Dermis blood vessel endothelial cell (primary cell): Measurements from ENCODE around the gene HNRNPH2. TPM values are rescaled to one million over a fixed set of nuclear protein-coding genes. Genes with fewer than 3 reads are reported as not detected.

Experiments used
- DNase-seq: peaks from one replicate; pipeline ENCODE4 v3.0.0; 2010
- total RNA-seq: library from RNA; depleted of rRNA; stranded (reverse); fragments of >200 nt; gene quantifications from 2 replicates; pipeline ENCODE4 v1.2.3, GENCODE V29; 2014

The HNRNPH2 gene
- total RNA-seq, 1 donor from 2014 or later, result 90.0 TPM

- peak; percentile 48 for DNase-seq
Observed at GRCh38 chrX:101397779-101398178, 10.2 kb upstream of the HNRNPH2 start.

DNA sequence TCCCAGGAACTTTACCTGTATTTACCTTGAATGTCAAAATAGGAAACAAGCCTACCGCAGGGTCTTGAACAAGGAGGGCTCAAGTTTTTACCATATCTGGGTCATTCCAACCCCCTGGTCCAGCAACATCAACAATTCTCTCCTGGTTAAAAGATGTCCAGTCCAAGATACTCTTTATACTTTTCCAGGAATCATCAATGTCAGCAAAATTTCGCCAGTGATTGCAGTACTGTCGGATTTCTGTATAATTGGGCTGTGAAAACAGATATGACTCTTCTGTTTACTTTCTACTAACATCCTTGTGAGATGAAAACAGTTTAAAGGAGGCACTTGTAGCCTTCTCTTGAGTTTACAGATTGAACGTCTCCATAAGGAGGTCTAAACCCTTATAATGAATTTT is 9.3 kb upstream of the HNRNPH2 start:
- no peak for DNase-seq

GRCh38 chrX:101399825-101400224 is 8.2 kb upstream of the HNRNPH2 start:
- no peak for DNase-seq

DNA sequence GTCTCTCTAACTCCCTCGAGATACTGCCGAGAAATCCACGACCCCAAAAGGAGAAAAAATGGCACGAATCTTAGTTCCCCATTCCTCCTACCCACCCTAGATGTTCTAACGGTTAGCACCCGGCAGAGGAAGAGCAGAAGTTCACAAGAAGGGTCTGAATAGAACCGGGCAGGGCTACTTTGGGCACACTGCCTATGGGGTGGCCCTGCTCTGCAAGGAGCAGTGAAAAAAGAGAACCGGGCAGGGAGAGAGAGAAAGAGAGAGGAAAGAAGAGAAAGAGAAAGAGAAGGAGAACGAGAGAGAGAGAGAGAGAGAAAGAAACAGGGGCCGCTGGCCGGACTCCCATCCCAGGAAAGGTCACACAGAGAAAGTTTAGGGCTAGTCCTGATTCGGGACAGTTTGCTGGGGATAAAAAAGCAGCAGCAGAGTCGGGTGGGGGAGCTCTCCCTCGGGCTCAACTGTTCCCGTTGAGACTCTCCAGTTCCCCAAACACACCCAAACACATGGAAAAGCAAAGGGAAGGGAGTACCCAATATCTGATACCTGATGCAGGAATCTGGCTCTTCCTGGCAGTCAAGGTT is 765 bp upstream of the HNRNPH2 start:
- DNase-seq, result no peak

DNA sequence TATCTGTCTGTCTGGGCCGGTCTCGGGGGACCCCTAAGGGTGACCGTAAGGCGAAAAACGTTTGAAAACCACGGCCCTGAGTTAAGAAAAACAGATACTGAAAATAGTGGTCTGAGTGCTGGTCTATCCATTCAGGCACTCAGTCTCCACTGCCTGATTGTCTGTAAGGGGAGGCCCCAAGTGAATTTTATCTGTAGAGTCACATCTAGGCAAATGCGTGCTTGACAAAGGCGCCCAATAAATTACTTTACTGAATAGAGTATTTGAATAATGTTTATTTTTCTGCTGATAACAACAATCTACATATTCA is 465 bp downstream of the HNRNPH2 start:
- DNase-seq, result no peak

DNA sequence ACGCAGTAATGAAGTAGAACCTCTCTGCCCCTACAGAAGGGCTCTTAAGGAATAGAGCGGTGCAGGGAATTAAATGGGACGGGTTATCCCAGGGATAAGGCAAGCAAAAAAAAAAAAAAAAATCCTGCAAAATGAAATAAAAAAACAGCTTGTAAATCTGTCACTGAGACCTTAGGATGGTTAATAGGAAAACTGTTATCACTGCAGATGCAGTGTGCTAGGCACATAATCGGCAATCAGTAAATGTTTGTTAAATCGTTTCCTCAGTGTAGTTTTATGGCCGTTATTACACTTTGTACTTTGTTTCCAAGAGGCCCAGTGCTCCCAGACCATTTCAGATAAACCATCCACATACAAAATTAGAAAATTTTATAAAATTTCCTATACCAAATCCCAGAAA is 1.0 kb downstream of the HNRNPH2 start:
- DNase-seq, result no peak

DNA sequence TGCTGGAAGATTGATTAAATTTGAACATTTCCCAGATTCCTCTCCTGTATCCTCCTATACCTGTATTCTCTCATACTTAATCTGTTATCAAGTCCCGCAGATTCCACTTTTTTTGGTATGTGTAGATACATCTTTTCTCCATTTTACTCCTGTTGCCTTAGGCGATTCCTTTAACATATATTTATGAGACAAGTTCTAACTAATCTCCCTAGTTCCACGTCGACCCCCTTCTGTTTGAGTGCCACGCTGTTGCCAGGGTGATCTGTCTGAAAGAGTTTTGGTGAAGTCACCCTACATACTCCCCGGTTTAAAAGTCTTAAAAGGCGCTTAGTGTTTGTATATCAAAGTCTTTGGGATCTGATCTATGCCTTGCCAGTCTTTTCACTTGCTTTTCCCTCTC is 2.4 kb downstream of the HNRNPH2 start:
- peak; percentile 15 for DNase-seq

GRCh38 chrX:101411984-101412383 is 4.0 kb downstream of the HNRNPH2 start:
- no peak for DNase-seq

GRCh38 chrX:101415180-101416145 is 7.4 kb downstream of the HNRNPH2 start:
- peak; percentile 83 for DNase-seq

- no peak for DNase-seq
Observed at GRCh38 chrX:101416691-101417090, 8.7 kb downstream of the HNRNPH2 start.

GRCh38 chrX:101417190-101417589 is 9.2 kb downstream of the HNRNPH2 start:
- no peak for DNase-seq

GRCh38 chrX:101417981-101418841 is 10.2 kb downstream of the HNRNPH2 start:
- peak; percentile 52 for DNase-seq

DNA sequence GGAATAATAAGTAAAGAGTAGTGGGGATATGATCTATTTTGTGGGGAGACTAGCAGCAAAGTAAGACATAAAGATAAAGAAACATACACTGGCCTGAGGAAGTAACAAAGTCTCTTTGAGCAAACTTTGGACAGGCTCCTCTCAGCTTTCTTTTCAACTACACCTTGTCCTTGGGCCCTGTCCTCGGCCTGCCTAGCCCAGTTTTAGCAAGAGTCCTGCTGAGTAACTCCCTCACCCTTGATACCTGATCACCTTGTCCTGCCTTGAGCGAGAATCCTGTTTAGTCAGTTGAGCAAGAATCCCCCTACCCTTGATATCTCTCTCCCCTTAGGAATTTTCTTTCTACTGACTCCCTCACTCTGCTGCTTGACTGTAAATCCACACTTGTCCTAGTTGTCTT is 11.5 kb downstream of the HNRNPH2 start:
- DNase-seq, result no peak

DNA sequence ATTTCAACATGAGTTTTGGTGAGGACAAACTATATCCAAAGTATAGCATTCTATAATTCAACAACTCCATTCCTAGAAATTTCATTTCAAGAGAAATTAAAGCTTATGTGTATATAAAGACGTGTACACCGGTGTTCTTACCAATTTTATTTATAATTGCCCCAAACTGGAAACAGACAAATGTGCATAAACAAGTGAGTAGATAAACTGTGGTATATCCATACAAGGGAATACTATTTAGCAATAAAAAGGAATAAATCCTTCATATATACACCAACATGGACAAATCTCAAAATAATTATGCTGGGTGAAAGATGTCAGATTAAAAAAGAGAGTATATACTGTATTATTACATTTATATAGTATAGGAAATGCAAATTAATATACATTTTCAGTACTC is 19.9 kb downstream of the HNRNPH2 start:
- DNase-seq, result no peak

DNA sequence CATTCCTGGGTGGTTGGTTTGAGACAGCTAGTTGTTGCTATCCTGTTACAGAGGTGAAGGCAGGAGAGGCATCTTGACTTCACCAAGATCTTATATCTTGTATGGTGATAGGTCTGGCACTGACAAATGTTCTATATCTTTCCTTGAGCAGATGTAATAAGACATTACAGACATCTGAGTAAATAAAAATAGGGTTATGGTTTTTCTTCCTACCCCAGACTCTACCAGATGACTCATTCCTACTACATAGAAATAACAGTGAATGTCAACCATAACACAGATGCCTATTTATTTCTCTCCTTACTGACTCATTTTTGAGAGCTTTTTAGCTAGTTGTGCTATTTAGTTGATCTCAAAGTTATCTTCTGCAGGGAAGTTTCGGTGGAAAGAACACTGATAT is 21.9 kb downstream of the HNRNPH2 start:
- no peak for DNase-seq

GRCh38 chrX:101430457-101431078 is 22.5 kb downstream of the HNRNPH2 start:
- DNase-seq, result no peak

GRCh38 chrX:101442085-101442484 is 34.1 kb downstream of the HNRNPH2 start:
- DNase-seq, result no peak

GRCh38 chrX:101449279-101449678 is 41.3 kb downstream of the HNRNPH2 start:
- DNase-seq, result no peak

GRCh38 chrX:101450085-101450484 is 42.1 kb downstream of the HNRNPH2 start:
- no peak for DNase-seq

DNA sequence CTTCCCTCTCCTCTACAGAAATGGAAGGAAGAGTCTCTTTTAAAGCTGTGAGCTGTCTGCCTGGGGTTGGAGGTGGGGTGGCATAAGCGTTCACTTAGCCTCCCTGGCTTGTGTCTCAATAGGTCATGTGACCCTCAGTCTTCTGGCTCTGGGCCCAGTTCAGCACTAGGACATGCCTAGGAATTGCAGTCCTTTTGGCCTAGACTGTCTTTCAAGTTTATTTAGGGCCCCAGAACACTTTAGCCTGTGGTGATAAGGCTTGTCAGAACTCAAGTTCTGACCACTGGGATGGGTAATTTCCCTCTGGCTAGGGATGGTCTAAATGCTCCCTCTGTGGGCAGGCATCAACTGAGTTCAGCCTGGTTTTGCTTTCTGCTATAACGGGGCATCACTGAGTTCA is 42.9 kb downstream of the HNRNPH2 start:
- DNase-seq, result no peak

- peak; percentile 42 for DNase-seq
Observed at GRCh38 chrX:101452056-101452455, 44.0 kb downstream of the HNRNPH2 start.

- DNase-seq, result no peak
Observed at GRCh38 chrX:101460669-101461068, 52.6 kb downstream of the HNRNPH2 start.

- peak; percentile 53 for DNase-seq
Observed at GRCh38 chrX:101462892-101463291, 54.9 kb downstream of the HNRNPH2 start.
